Activated T-cell treated with anti-CD3 and anti-CD28 coated beads for 24 hours (primary cell): ENCODE measurements around the gene WIPF3.

Experiments
- DNase-seq: peaks from one replicate; pipeline ENCODE4 v3.0.0-alpha.2; 2020; ENCODE audit warnings: low read depth

Gene WIPF3

GRCh38 chr7:29847916-29848315, 41.6 kb downstream of the WIPF3 start:
- no peak for DNase-seq

- DNase-seq, result no peak
Observed at GRCh38 chr7:29848941-29849340, 42.6 kb downstream of the WIPF3 start.

- no peak for DNase-seq
Observed at GRCh38 chr7:29851487-29851886, 45.2 kb downstream of the WIPF3 start.

- DNase-seq, result no peak
Observed at GRCh38 chr7:29852457-29852856, 46.1 kb downstream of the WIPF3 start.

GRCh38 chr7:29853072-29853471, 46.8 kb downstream of the WIPF3 start:
- DNase-seq, result no peak

GRCh38 chr7:29853789-29854188, 47.5 kb downstream of the WIPF3 start:
- no peak for DNase-seq

GRCh38 chr7:29854257-29854938, 48.1 kb downstream of the WIPF3 start:
- no peak for DNase-seq

GRCh38 chr7:29857654-29858053, 51.3 kb downstream of the WIPF3 start:
- no peak for DNase-seq

- DNase-seq, result no peak
Observed at GRCh38 chr7:29858191-29858951, 52.1 kb downstream of the WIPF3 start.

GRCh38 chr7:29859104-29859503, 52.8 kb downstream of the WIPF3 start:
- no peak for DNase-seq

GRCh38 chr7:29859524-29860185, 53.3 kb downstream of the WIPF3 start:
- DNase-seq, result no peak

- no peak for DNase-seq
Observed at GRCh38 chr7:29860186-29860585, 53.9 kb downstream of the WIPF3 start.

GRCh38 chr7:29861884-29862283, 55.6 kb downstream of the WIPF3 start:
- no peak for DNase-seq

- no peak for DNase-seq
Observed at GRCh38 chr7:29864656-29865055, 58.3 kb downstream of the WIPF3 start.

- DNase-seq, result no peak
Observed at GRCh38 chr7:29865526-29865925, 59.2 kb downstream of the WIPF3 start.

- DNase-seq, result no peak
Observed at GRCh38 chr7:29866490-29866930, 60.2 kb downstream of the WIPF3 start.

- no peak for DNase-seq
Observed at GRCh38 chr7:29871787-29872398, 65.6 kb downstream of the WIPF3 start.

GRCh38 chr7:29873644-29874294, 67.5 kb downstream of the WIPF3 start:
- no peak for DNase-seq

GRCh38 chr7:29875741-29876140, 69.4 kb downstream of the WIPF3 start:
- DNase-seq, result no peak

GRCh38 chr7:29877196-29877595, 70.9 kb downstream of the WIPF3 start:
- DNase-seq, result no peak

GRCh38 chr7:29878081-29878688, 71.9 kb downstream of the WIPF3 start:
- DNase-seq, result no peak

- DNase-seq, result no peak
Observed at GRCh38 chr7:29879609-29880008, 73.3 kb downstream of the WIPF3 start.
